K562 (cell line): ENCODE results near the gene EMID1. TPM values are rescaled to one million over a fixed set of nuclear protein-coding genes. Genes with fewer than 3 reads are reported as not detected.

Source experiments
- CTCF ChIP-seq, 3 experiments: IDR thresholded peaks in 2 of 3; conservative IDR thresholded peaks in 1 of 3; 2 replicates each; pipeline ENCODE4 v1.5.1; 2011 to 2012; ENCODE audit warnings: low read length in 3 of 3, mild to moderate bottlenecking in 3 of 3, control low read depth in 2 of 3, improper control_type of control experiment in 1 of 3, inconsistent platforms in 1 of 3, low read depth in 1 of 3, mixed read lengths in 1 of 3, moderate library complexity in 1 of 3; ENCODE audit not compliant: insufficient read depth in 2 of 3
- TAF1 ChIP-seq: IDR thresholded peaks from 2 replicates; pipeline ENCODE4 v1.6.1; 2011; ENCODE audit warnings: mild to moderate bottlenecking, low read length, moderate library complexity; ENCODE audit not compliant: insufficient read depth, control insufficient read depth, severe bottlenecking; ENCODE audit errors: extremely low read depth
- UBTF ChIP-seq, 2 experiments: IDR thresholded peaks; 2 replicates each; pipeline ENCODE4 v1.6.1; 2012; ENCODE audit warnings: improper control_type of control experiment in 2 of 2, low read depth in 2 of 2, low read length in 2 of 2, borderline replicate concordance in 1 of 2
- ZNF644 ChIP-seq: fragments of 200-800 bp; sonication (Bioruptor generic); IDR thresholded peaks from 2 replicates; pipeline ENCODE4 v1.6.1; 2016; ENCODE audit warnings: low read depth, missing genetic modification characterization, missing compliant biosample characterization
- polyA plus RNA-seq, 8 experiments: library from polyadenylated mRNA; depleted of rRNA in 4 of 8; stranded (reverse) in 5 of 8; unstranded in 3 of 8; fragments of >200 nt; fragmentation: Nextera tagmentation in 2 of 8; fragmentation: Illumina TruSeq in 1 of 8; extraction: Ambion mirVana in 2 of 8; extraction: Trizol in 1 of 8; gene quantifications; 2 replicates each; pipeline versions ENCODE4 v1.2.1 to v1.2.3, GENCODE V29; 2011 to 2014; ENCODE audit warnings: inconsistent platforms in 1 of 8, missing spikeins in 1 of 8
- total RNA-seq, 7 experiments: library from RNA; depleted of rRNA in 6 of 7; stranded (reverse); fragments of >200 nt in 6 of 7; fragmentation: Illumina TruSeq in 2 of 7; extraction: Trizol in 2 of 7; gene quantifications; 2 replicates each; pipeline versions ENCODE4 v1.2.1 to v1.2.3, GENCODE V29; 2011 to 2021; ENCODE audit warnings: low replicate concordance in 1 of 7

EMID1 gene
- total and polyA plus RNA-seq, 9 of the 15 experiments (the other 6 are each of a cell fraction or from before 2014, with no cell fraction given) = 0.15 to 7.2 (median 2.7) TPM

GRCh38 chr22:29205594-29206371, at the start of gene EMID1 (continued):
- TF ChIP-seq CTCF (IDR thresholded peaks at IDR 0.05 in 2 of 3, conservative IDR thresholded peaks at IDR 0.05 in 1 of 3; ENCODE audit: insufficient read depth in 2 of 3, low read depth in 1 of 3, low read length in 3 of 3) (peak; percentile 10 to 47 (median 27); a peak in 3 of 6 replicates), UBTF (IDR thresholded peaks at IDR 0.05; ENCODE audit: borderline replicate concordance in 1 of 2, low read depth in 2 of 2, low read length in 2 of 2) (peak; percentile 43 to 54; a peak in 1 of 4 replicates), TAF1 (peak; percentile 35), ZNF644 (tag) (no peak)
